Small intestine (tissue), 7 donors: ENCODE data around the gene PARP3. TPM values are rescaled to one million over a fixed set of nuclear protein-coding genes. Genes with fewer than 3 reads are reported as not detected.
"Not testable (repeated sequence)": the region's sequence is repeated elsewhere in the genome, so short reads cannot be mapped to it uniquely, and the experiment has no call there.

ENCODE experiments used
- DNase-seq, 2 donors: peaks; one replicate each; pipeline versions ENCODE4 v3.0.0 to v3.0.0-alpha.2; 2013
- FAIRE-seq: peaks from 2 replicates; lab custom pipeline; 2012; peaks lifted over from hg19 to GRCh38; lab: Jason Lieb, UNC
- H3K27ac ChIP-seq, 3 donors: one replicate each; pipeline ENCODE4 v1.5.1; 2013; ENCODE audit warnings: low read length in 2 of 3, mild to moderate bottlenecking in 2 of 3, control low read depth in 1 of 3, inconsistent platforms in 1 of 3, low read depth in 1 of 3, moderate library complexity in 1 of 3
- H3K27me3 ChIP-seq, 3 donors: one replicate each; pipeline ENCODE4 v1.6.1; 2013; ENCODE audit warnings: low read length in 3 of 3, inconsistent platforms in 1 of 3; ENCODE audit not compliant: control insufficient read depth in 3 of 3, insufficient read depth in 3 of 3
- H3K36me3 ChIP-seq, 3 donors: one replicate each; pipeline ENCODE4 v1.6.1; 2013; ENCODE audit warnings: low read length in 3 of 3, inconsistent platforms in 1 of 3, low read depth in 1 of 3, mild to moderate bottlenecking in 1 of 3, moderate library complexity in 1 of 3; ENCODE audit not compliant: control insufficient read depth in 3 of 3, insufficient read depth in 2 of 3
- H3K4me1 ChIP-seq, 3 donors: one replicate each; pipeline ENCODE4 v1.6.1; 2013; ENCODE audit warnings: low read length in 2 of 3, inconsistent platforms in 1 of 3, low read depth in 1 of 3, mild to moderate bottlenecking in 1 of 3, moderate library complexity in 1 of 3; ENCODE audit not compliant: control insufficient read depth in 3 of 3, insufficient read depth in 2 of 3
- H3K4me3 ChIP-seq, 3 donors: one replicate each; pipeline ENCODE4 v1.5.1; 2013; ENCODE audit warnings: low read length in 3 of 3, control low read depth in 1 of 3, inconsistent platforms in 1 of 3, low read depth in 1 of 3, mild to moderate bottlenecking in 1 of 3, moderate library complexity in 1 of 3
- H3K9me3 ChIP-seq, 2 donors: one replicate each; pipeline ENCODE4 v1.6.1; 2013; ENCODE audit warnings: low read depth in 1 of 2, low read length in 1 of 2; ENCODE audit not compliant: control insufficient read depth in 2 of 2, insufficient read depth in 1 of 2
- WGBS, 3 donors: extraction: QIAGEN DNeasy Blood & Tissue Kit; methylation state at CpG; one replicate each; pipeline ENCODE4 v1.1.7; 2013; 5-methylcytosine and 5-hydroxymethylcytosine counted together
- polyA plus RNA-seq, 4 donors: library from polyadenylated mRNA; stranded (reverse) in 3 of 4; unstranded in 1 of 4; fragments of 200-250 nt in 3 of 4; fragments of 120-200 nt in 1 of 4; gene quantifications; one replicate each; pipeline versions ENCODE4 v1.2.1 to v1.2.3, GENCODE V29; 2013
- donor health status: healthy with polysubstance abuse.
- donor health status: control.
- donor health status: control.
- donor health status: Bipolar disorder and iron deficiency.
- donor health status: healthy.

The PARP3 gene
- polyA plus RNA-seq, 4 donors, result 11.7 to 59.5 (median 35.8) TPM

DNA sequence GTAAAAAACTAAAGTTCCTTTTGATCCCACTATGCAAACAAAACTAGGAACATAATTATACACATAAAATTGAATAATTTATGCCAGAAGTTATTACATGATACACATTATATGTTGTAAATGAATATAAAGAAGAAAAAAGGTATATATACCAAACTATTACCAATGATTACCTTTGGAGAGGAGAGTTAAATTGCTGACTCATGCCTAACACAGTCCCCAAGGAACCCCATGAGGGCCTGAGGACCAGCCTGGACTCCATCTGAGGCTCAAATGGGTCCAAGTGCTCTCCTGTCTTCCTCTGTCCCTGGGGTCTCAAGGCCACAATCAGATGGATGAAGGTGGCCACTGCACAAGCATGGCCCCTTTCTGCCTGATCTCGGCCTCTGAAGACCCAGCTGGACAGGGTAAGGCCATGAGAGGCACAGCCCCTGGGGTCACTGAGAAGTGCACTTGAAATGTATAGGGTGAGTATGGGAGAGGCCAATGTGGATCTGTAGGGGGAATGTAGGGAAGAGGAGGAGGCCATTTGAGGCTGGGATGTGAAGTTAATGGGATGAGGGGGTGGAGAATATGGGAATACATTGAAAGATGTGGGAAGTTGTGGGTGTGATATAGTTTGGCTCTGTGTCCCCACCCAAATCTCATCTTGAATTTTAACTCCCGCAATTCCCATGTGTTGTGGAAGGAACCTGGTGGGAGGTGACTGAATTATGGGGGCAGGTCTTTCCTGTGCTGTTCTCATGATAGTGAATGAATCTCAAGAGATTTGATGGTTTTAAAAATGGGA, 37.9 kb upstream of the PARP3 start:
- no peaks in the 10 kb centered on the region for H3K36me3 ChIP-seq
- WGBS, 3 donors, result 88 to 96% (median 89%) methylated on average over 2 of the region's 2 CpGs
- FAIRE-seq (no peak), DNase-seq (no peak)
- no peak overlapping the region for H3K4me3 ChIP-seq
- H3K4me1 ChIP-seq, result no peaks in the 10 kb centered on the region
- peaks cover 0 to 2% of the 10 kb centered on the region in 2 donors for H3K9me3 ChIP-seq
- no peak overlapping the region for H3K27ac ChIP-seq
- H3K27me3 ChIP-seq, result peaks cover 0 to 6% (median 3%) of the 10 kb centered on the region in 3 donors

GRCh38 chr3:51908026-51908425, 34.1 kb upstream of the PARP3 start:
- Histone ChIP-seq H3K36me3 (no peaks in the 10 kb centered on the region), H3K27me3 (peaks cover 0 to 4% (median 0%) of the 10 kb centered on the region in 3 donors), H3K27ac (no peak overlapping the region), H3K4me1 (no peaks in the 10 kb centered on the region), H3K4me3 (no peak overlapping the region), H3K9me3 (peaks cover 0 to 5% of the 10 kb centered on the region in 2 donors)
- 66 to 82% (median 70%) methylated on average over 4 of the region's 4 CpGs for WGBS, 3 donors
- FAIRE-seq (no peak), DNase-seq (no peak)

DNA sequence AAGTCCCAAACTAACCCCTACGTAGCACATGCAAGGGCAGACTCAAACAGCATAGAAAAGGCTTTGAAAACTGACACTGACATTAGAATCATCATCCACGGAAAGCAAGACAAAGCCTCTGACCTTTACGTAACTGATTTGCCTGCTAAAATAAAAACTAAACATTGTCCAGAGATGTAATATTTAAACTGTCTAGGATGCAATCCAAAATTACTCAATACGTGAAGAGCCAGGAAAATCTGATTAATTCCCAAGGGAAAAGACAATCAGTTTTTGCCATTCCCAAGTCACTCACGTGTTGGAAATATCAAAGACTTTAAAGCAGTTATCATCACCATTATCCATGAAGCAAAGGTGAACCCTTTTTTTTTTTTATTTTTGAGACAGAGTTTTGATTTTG, 25.7 kb upstream of the PARP3 start:
- no peak overlapping the region for H3K27ac ChIP-seq
- 57 to 67% (median 64%) methylated on average over 5 of the region's 5 CpGs for WGBS, 3 donors
- FAIRE-seq (no peak), DNase-seq (no peak)
- no peak overlapping the region for H3K4me3 ChIP-seq
- no peaks in the 10 kb centered on the region for H3K36me3 ChIP-seq
- no peaks in the 10 kb centered on the region for H3K27me3 ChIP-seq
- H3K9me3 ChIP-seq, result no peaks in the 10 kb centered on the region
- H3K4me1 ChIP-seq, result no peaks in the 10 kb centered on the region

DNA sequence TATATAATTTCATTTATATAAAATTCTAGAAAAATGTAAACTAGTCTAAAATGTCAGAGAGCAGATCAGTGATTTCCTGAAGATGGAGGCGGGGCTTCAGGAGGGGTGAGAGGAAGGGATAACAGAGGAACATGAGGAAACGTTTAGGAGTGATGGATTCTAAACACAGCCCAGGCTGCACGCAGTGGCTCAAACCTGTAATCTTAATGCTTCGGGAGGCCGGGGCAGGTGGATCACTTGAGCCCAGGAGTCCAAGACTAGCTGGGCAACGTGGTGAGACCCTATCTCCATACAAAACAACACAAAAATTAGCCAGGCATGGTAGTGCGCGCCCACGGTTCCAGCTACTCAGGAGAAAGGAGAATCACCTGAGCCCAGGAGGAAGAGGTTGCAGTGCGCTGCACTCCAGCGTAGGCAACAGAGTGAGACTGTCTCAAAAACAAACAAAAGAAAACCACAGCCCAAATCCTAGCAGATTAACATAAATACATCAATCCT, 21.0 kb upstream of the PARP3 start:
- Histone ChIP-seq H3K36me3 (no peaks in the 10 kb centered on the region), H3K9me3 (no peaks in the 10 kb centered on the region), H3K27ac (no peak overlapping the region), H3K27me3 (no peaks in the 10 kb centered on the region), H3K4me1 (no peaks in the 10 kb centered on the region), H3K4me3 (no peak overlapping the region)
- no peak for DNase-seq
- 78 to 80% (median 79%) methylated on average over 11 of the region's 11 CpGs for WGBS, 3 donors
- no peak for FAIRE-seq

DNA sequence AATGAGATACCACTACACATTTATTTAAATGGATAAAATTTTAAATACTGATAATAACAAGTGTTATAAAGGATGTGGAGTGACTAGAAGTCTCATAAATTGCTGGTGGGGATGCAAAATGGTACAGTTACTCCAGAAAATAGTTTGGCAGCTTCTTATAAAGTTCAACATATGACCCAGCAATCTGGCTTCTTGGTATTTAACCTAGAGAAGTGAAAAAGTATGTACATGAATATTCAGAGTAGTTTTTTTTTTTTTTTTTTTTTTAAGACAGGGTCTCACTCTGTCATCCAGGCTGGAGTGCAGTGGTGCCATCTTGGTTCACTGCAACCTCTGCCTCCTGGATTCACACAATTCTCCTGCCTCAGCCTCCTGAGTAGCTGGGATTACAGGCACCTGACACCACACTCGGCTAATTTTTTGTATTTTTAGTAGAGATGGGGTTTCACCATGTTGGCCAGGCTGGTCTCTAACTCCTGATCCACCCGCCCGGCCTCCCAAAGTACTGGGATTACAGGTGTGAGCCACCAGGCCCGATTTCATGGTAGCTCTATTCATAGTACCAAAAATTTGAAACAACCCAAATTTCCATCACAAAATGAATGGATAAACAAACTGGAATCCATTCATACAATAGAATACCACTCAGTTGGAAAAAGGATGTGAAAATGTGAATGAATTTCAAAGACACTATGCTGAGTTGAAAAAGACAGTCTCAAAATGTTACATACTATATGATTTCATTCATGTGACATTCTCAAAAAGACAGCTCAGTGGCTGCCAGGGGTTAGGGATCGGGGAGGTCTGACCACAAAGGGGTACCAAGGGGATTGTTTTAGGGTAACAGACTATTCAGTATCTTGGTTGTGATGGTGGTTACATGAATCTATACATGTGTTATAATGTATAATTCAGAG, 14.8 kb upstream of the PARP3 start:
- no peaks in the 10 kb centered on the region for H3K4me1 ChIP-seq
- H3K27me3 ChIP-seq, result no peaks in the 10 kb centered on the region
- no peak overlapping the region for H3K4me3 ChIP-seq
- FAIRE-seq (no peak), DNase-seq (no peak)
- H3K27ac ChIP-seq, result no peak overlapping the region
- 89% methylated on average over 5 of the region's 5 CpGs for WGBS, 3 donors
- no peaks in the 10 kb centered on the region for H3K9me3 ChIP-seq
- H3K36me3 ChIP-seq, result peaks cover 0 to 6% (median 0%) of the 10 kb centered on the region in 3 donors

GRCh38 chr3:51928438-51928837, 13.7 kb upstream of the PARP3 start:
- no peaks in the 10 kb centered on the region for H3K27me3 ChIP-seq
- H3K9me3 ChIP-seq, result no peaks in the 10 kb centered on the region
- DNase-seq, result no peak
- FAIRE-seq, result no peak
- peaks cover 0 to 17% (median 3%) of the 10 kb centered on the region in 3 donors for H3K36me3 ChIP-seq
- H3K4me3 ChIP-seq, result no peak overlapping the region
- H3K27ac ChIP-seq, result no peak overlapping the region
- 93 to 95% (median 95%) methylated on average over 6 to 7 of the region's 7 CpGs for WGBS, 3 donors
- H3K4me1 ChIP-seq, result no peaks in the 10 kb centered on the region

DNA sequence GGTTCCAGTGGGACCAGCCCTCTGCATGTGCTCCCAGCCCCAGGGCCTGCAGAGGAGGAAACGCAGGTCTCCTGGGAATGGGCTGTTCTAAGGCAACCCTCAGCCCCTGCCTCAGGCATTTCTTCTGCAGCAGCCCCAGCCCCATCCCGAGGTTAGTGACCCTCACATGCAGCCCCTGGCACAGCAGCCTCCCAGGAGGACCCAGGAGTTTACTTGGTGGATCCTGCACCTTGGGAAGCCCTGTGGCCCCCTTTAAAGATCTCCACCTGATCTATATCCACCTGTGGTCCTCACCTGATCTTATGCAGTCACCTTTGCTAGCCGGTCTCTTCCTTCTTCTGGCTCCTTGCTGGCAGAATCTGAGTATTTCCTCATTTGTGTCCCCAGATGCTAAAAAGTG, 13.2 kb upstream of the PARP3 start:
- H3K36me3 ChIP-seq, result peaks cover 0 to 22% (median 3%) of the 10 kb centered on the region in 3 donors
- WGBS, 3 donors, result 83 to 87% (median 84%) methylated on average over 3 of the region's 3 CpGs
- not testable (repeated sequence) for H3K4me1 ChIP-seq, H3K9me3 ChIP-seq, H3K27me3 ChIP-seq, FAIRE-seq, H3K4me3 ChIP-seq, H3K27ac ChIP-seq, DNase-seq

DNA sequence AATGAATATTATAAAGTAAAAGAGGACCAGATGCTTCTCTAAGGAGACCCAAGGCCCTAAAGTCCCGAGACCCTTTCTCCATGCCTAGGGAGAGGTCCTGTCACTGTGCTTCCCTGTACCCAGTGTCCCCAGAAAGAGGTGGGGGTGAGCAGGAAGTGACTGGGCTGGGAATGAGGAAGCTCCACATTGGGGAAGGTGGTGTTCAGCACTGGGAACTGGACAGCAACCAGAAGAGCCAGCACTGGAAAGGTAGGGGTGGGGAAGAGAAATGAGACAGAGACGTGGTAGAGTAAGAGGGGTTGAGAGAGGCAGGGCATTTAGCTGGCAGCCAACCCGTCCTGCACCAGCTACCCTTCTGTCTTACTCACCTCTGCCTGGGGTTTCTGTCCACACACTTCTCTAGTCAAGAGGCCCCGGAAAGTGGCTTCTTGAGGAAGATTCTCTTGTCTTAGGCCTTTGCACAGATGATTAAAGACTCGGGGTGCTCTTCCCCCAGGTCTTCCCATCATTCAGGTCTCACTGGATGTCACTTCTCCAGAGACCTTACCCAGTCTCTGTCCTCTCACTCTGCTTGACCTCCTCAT, 12.7 kb upstream of the PARP3 start:
- Histone ChIP-seq H3K4me3 (no peak overlapping the region), H3K36me3 (peaks cover 2 to 27% (median 4%) of the 10 kb centered on the region in 3 donors), H3K4me1 (no peaks in the 10 kb centered on the region), H3K27me3 (no peaks in the 10 kb centered on the region), H3K9me3 (no peaks in the 10 kb centered on the region), H3K27ac (no peak overlapping the region)
- WGBS, 3 donors, result 71 to 78% (median 75%) methylated on average over 5 of the region's 5 CpGs
- DNase-seq, result no peak
- FAIRE-seq, result no peak
